ENCODE data around the gene RBMS2. TPM values are rescaled to one million over a fixed set of nuclear protein-coding genes. Genes with fewer than 3 reads are reported as not detected.

RBMS2 gene
- total and polyA plus RNA-seq, 2 experiments from 2014 or later, result 15.2 to 18.8 TPM

- H3K27ac ChIP-seq, result peak overlapping the region; percentile 95
- peak; percentile 40 for DNase-seq (ENCODE audit: low spot score)
Observed at GRCh38 chr12:56629459-56630179, 108.0 kb downstream of the RBMS2 start.

GRCh38 chr12:56630180-56630632, 108.6 kb downstream of the RBMS2 start, which contains the start of gene BAZ2A:
TSS of gene BAZ2A (minus strand) at chr12:56630326. CDS start at chr12:56617530, 12,796 bp downstream.
- Histone ChIP-seq H4K20me1 (ENCODE audit: insufficient read depth, poor library complexity, severe bottlenecking) (peaks cover 41% of the 10 kb centered on the region), H3K27ac (peak within 1 kb of the TSS; percentile 95), H3K79me2 (peaks cover 92% of the 10 kb centered on the region), H3K9me2 (replicated peaks; ENCODE audit: insufficient read depth) (no peaks in the 10 kb centered on the region), H3K27me3 (no peaks in the 10 kb centered on the region), H3K9me3 (ENCODE audit: low read depth) (no peaks in the 10 kb centered on the region), H3K4me3 (peak within 1 kb of the TSS; percentile 98), H3K4me2 (peak within 1 kb of the TSS; percentile 81), H3K4me1 (ENCODE audit: insufficient read depth) (peaks cover 25% of the 10 kb centered on the region), H2AFZ (peak within 1 kb of the TSS; percentile 55), H3K36me3 (replicated peaks; ENCODE audit: insufficient read depth, low read depth) (no peaks in the 10 kb centered on the region)
- TF ChIP-seq EZH2 (IDR thresholded peaks at IDR 0.05; ENCODE audit: borderline replicate concordance), result no peak
- TF ChIP-seq EZH2phosphoT487 (IDR thresholded peaks at IDR 0.05; ENCODE audit: low read depth, severe bottlenecking, unreplicated experiment), result no peak
- no peak for TF ChIP-seq CTCF (IDR thresholded peaks at IDR 0.05; ENCODE audit: poor library complexity)
- DNase-seq (ENCODE audit: low spot score), result peak; percentile 95
- WGBS (ENCODE audit: low lambda C conversion rate, missing lambda C conversion rate), result 5% methylated on average over 9 of the region's 31 CpGs

More at GRCh38 chr12:56629459-56630179, 108.0 kb downstream of the RBMS2 start:
- peaks cover 25% of the 10 kb centered on the region for H3K4me1 ChIP-seq (ENCODE audit: insufficient read depth)
- H3K36me3 ChIP-seq (replicated peaks; ENCODE audit: insufficient read depth, low read depth), result no peaks in the 10 kb centered on the region
- peak overlapping the region; percentile 81 for H3K4me2 ChIP-seq
- peaks cover 95% of the 10 kb centered on the region for H3K79me2 ChIP-seq
- no peaks in the 10 kb centered on the region for H3K27me3 ChIP-seq
- peak overlapping the region; percentile 98 for H3K4me3 ChIP-seq
- WGBS (ENCODE audit: low lambda C conversion rate, missing lambda C conversion rate), result 0% methylated on average over 36 of the region's 46 CpGs
- no peaks in the 10 kb centered on the region for H3K9me3 ChIP-seq (ENCODE audit: low read depth)
- peak overlapping the region; percentile 55 for H2AFZ ChIP-seq
- H3K9me2 ChIP-seq (replicated peaks; ENCODE audit: insufficient read depth), result no peaks in the 10 kb centered on the region
- peaks cover 47% of the 10 kb centered on the region for H4K20me1 ChIP-seq (ENCODE audit: insufficient read depth, poor library complexity, severe bottlenecking)
- TF ChIP-seq EZH2 (IDR thresholded peaks at IDR 0.05; ENCODE audit: borderline replicate concordance), result no peak
- no peak for TF ChIP-seq EZH2phosphoT487 (IDR thresholded peaks at IDR 0.05; ENCODE audit: low read depth, severe bottlenecking, unreplicated experiment)
- no peak for TF ChIP-seq CTCF (IDR thresholded peaks at IDR 0.05; ENCODE audit: poor library complexity)

GRCh38 chr12:56631790-56632700, 110.4 kb downstream of the RBMS2 start:
- Histone ChIP-seq H3K27me3 (no peaks in the 10 kb centered on the region), H2AFZ (no peak overlapping the region), H4K20me1 (ENCODE audit: insufficient read depth, poor library complexity, severe bottlenecking) (peaks cover 25% of the 10 kb centered on the region), H3K9me2 (replicated peaks; ENCODE audit: insufficient read depth) (no peaks in the 10 kb centered on the region), H3K79me2 (peaks cover 83% of the 10 kb centered on the region), H3K36me3 (replicated peaks; ENCODE audit: insufficient read depth, low read depth) (no peaks in the 10 kb centered on the region), H3K4me2 (peak overlapping the region; percentile 75), H3K9me3 (ENCODE audit: low read depth) (no peaks in the 10 kb centered on the region), H3K27ac (peak overlapping the region; percentile 64), H3K4me3 (no peak overlapping the region), H3K4me1 (ENCODE audit: insufficient read depth) (peaks cover 25% of the 10 kb centered on the region)
- peak; percentile 84 for DNase-seq (ENCODE audit: low spot score)
- 14% methylated on average over 8 of the region's 13 CpGs for WGBS (ENCODE audit: low lambda C conversion rate, missing lambda C conversion rate)
- no peak for TF ChIP-seq CTCF (IDR thresholded peaks at IDR 0.05; ENCODE audit: poor library complexity)

Measured in hepatocyte (in vitro differentiated cells).